Left ventricle myocardium inferior (tissue), 1 donor: ENCODE results near the gene ITPKB. TPM values are rescaled to one million over a fixed set of nuclear protein-coding genes. Genes with fewer than 3 reads are reported as not detected.

ENCODE experiments used
- DNase-seq: peaks from one replicate; pipeline ENCODE4 v3.0.0-alpha.2; 2020
- H3K27ac ChIP-seq: fragments of 200-600 bp; replicated peaks from 2 replicates; pipeline ENCODE4 v1.8.0; 2021
- H3K27me3 ChIP-seq: fragments of 200-600 bp; 2 replicates; pipeline ENCODE4 v1.8.0; 2021; ENCODE audit warnings: low read depth
- H3K36me3 ChIP-seq: fragments of 200-600 bp; 2 replicates; pipeline ENCODE4 v1.8.0; 2021
- H3K4me1 ChIP-seq: fragments of 200-600 bp; 2 replicates; pipeline ENCODE4 v1.8.0; 2021
- H3K4me3 ChIP-seq: fragments of 200-600 bp; 2 replicates; pipeline ENCODE4 v1.8.0; 2021; ENCODE audit warnings: mild to moderate bottlenecking, moderate library complexity
- H3K9me3 ChIP-seq: fragments of 200-600 bp; replicated peaks from 2 replicates; pipeline ENCODE4 v1.8.0; 2021
- CTCF ChIP-seq: fragments of 200-600 bp; IDR thresholded peaks from 2 replicates; pipeline ENCODE4 v1.8.0; 2021; ENCODE audit warnings: antibody characterized with exemption, mild to moderate bottlenecking, borderline replicate concordance
- intact Hi-C: fragments of 100-400 bp; cut with micrococcal nuclease; formaldehyde crosslinking; loops from one replicate; pipeline ENCODE4 v1.11.0; 2022
- total RNA-seq: library from RNA; stranded (reverse); fragmentation: NEBNext Ultra II Directional; extraction: Animal tissue kit (Norgen Biotek cat#: 25700); gene quantifications from one replicate; pipeline ENCODE4 v1.2.1, GENCODE V29; 2021
- donor health status: DM: no; HTN: yes; CAD: no; lungs with severe emphysema.

ITPKB gene
- total RNA-seq, 1 donor from 2014 or later = 15.7 TPM

- H3K4me1 ChIP-seq = peaks cover 47% of the 10 kb centered on the region
- no peaks in the 10 kb centered on the region for H3K9me3 ChIP-seq
- no peak for DNase-seq
- no peak overlapping the region for H3K27ac ChIP-seq
- no peaks in the 10 kb centered on the region for H3K36me3 ChIP-seq
- no peak for TF ChIP-seq CTCF
- intact Hi-C loops = loop anchor here (5.0 to 10.0 kb wide), 2 partner anchors 54 to 202 kb away; no protein-coding TSS in a partner anchor
- H3K4me3 ChIP-seq = no peak overlapping the region
- no peaks in the 10 kb centered on the region for H3K27me3 ChIP-seq
Measured at GRCh38 chr1:226630592-226630991, 108.5 kb downstream of the ITPKB start.

GRCh38 chr1:226629896-226630550 lies 109.1 kb downstream of the ITPKB start:
- no peak overlapping the region for H3K4me3 ChIP-seq
- H3K27ac ChIP-seq = no peak overlapping the region
- no peaks in the 10 kb centered on the region for H3K27me3 ChIP-seq
- no peak for DNase-seq
- no peaks in the 10 kb centered on the region for H3K9me3 ChIP-seq
- no peak for TF ChIP-seq CTCF
- intact Hi-C loops = loop anchor here (5.0 to 10.0 kb wide), 2 partner anchors 55 to 202 kb away; no protein-coding TSS in a partner anchor
- peaks cover 41% of the 10 kb centered on the region for H3K4me1 ChIP-seq
- H3K36me3 ChIP-seq = no peaks in the 10 kb centered on the region

- intact Hi-C loops = no loop called here
- peaks cover 34% of the 10 kb centered on the region for H3K4me1 ChIP-seq
- H3K27me3 ChIP-seq = no peaks in the 10 kb centered on the region
- no peak for DNase-seq
- no peaks in the 10 kb centered on the region for H3K9me3 ChIP-seq
- H3K4me3 ChIP-seq = no peak overlapping the region
- H3K36me3 ChIP-seq = no peaks in the 10 kb centered on the region
- no peak for TF ChIP-seq CTCF
- no peak overlapping the region for H3K27ac ChIP-seq
Measured at GRCh38 chr1:226629210-226629895, 109.7 kb downstream of the ITPKB start.

DNA sequence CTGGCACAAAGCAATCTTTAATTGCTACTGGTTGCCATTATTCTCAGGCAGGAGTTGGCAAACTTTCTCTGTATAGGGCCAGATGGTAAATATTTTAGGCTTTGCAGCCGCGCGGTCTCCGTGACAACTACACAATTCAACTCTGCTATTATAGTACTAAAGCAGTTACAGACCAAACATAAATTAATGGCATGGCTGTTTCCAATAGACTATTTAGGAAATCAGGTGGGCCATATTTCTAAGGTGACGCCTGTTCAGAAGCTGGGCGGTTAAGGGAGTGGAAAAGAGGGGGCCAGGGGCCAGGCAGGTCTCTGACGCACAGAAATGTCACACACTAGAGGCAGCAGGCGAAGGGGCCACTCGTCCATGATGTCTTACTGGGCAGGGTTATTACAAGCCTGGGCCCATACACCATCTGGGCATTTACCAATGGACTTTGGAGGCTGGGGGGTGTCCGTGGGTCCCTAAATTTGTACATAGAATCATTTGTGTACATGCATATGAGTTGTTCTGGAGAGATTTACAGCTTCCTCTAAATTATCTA lies 110.4 kb downstream of the ITPKB start:
- H3K9me3 ChIP-seq = no peaks in the 10 kb centered on the region
- H3K36me3 ChIP-seq = no peaks in the 10 kb centered on the region
- TF ChIP-seq CTCF = no peak
- no peaks in the 10 kb centered on the region for H3K27me3 ChIP-seq
- DNase-seq = no peak
- H3K4me1 ChIP-seq = peaks cover 28% of the 10 kb centered on the region
- intact Hi-C loops = no loop called here
- H3K27ac ChIP-seq = no peak overlapping the region
- no peak overlapping the region for H3K4me3 ChIP-seq

DNA sequence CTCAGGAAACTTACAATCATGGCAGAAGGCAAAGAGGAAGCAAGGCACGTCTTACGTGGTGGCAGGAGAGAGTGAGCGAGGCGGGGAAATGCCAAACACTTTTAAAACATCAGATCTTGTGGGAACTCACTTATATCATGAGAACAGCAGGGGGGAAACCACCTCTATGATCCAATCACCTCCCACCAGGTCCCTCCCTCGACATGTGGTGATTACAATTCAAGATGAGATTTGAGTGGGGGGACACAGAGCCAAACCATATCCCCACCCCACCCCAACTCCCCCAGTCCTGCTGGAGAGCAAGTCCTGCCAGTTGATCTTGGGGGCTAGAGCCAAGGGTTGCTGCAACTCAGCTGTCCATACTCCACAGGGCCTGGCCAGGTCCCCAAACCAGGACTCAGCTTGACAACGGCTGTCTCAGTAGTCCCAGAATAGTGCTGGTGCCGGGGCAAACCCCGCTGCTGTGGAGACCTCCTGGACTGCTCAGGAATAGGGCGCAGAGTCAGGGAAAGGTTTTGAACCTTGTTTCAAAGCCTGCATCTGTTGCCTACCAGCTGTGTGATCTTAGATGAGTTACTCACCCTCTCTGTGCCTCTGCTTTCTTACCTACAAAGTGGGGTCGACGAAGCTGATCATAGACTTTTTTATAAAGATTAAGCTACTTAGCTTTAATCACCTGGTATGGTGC lies 111.0 kb downstream of the ITPKB start:
- H3K4me1 ChIP-seq = peaks cover 21% of the 10 kb centered on the region
- H3K9me3 ChIP-seq = no peaks in the 10 kb centered on the region
- no peak overlapping the region for H3K27ac ChIP-seq
- H3K4me3 ChIP-seq = no peak overlapping the region
- no peak for TF ChIP-seq CTCF
- H3K27me3 ChIP-seq = no peaks in the 10 kb centered on the region
- intact Hi-C loops = no loop called here
- DNase-seq = no peak
- no peaks in the 10 kb centered on the region for H3K36me3 ChIP-seq
